IPS-18c (cell line): ENCODE results near the gene DVL2.
A peak's percentile ranks its signal among the peaks of the same experiment; 100 is the strongest.

Source experiments
- H3K4me3 ChIP-seq: 2 replicates; pipeline ENCODE4 v1.7.0; 2013; ENCODE audit warnings: low read depth, mild to moderate bottlenecking, low read length, moderate library complexity; ENCODE audit not compliant: insufficient read depth
- H3K9me3 ChIP-seq: one replicate; pipeline ENCODE4 v1.6.1; 2013; ENCODE audit warnings: mild to moderate bottlenecking, low read length, moderate library complexity; ENCODE audit not compliant: control insufficient read depth, insufficient read depth

The DVL2 gene

DNA sequence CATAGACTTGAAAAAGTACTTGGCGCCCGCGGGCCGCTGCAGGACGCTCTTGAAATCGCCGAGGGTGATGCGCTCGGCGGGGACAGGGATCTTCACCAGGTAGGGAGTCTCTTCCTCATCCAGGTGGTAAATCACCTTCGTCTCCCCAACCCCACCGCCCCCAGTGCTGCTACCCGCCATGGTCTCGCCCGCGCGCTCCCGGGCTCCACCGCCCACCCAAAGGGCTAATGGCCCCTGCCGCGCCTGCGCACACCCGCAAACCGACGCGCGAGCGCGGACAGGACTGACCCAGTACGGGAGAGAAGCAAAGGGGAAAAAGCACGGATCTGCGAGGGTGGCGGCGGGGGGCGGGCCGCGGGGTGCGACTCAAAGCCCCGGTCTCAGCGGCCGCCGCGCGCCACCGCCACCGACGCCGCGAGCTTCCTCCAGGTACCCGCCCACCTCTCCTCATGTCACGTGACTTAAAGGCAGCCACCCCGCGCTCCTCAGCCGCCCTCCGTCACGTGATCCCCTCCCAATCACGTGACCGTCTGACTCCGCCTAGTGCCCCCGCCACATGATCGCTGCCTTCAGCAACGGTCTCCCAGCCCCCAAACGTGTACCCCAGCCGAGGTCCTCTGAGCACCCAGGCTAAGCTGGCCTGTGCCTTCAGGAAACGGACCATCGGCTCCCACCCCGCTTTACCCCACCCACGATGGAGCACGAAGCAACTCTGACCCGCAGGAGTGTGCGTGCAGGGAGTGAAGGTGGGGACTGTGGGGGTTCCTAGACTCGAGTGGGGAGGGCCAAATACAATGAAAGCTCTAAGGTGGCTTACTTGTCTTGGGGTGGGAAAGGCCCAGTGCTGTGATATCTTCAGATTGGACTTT is at the start of gene DVL2:
Gene DVL2 (minus strand): TSS at position 435 of the 869 bp plus-strand sequence. CDS start 255 bp downstream, at position 180.
- Histone ChIP-seq H3K4me3 (peak within 1 kb of the TSS; percentile 82), H3K9me3 (no peaks in the 10 kb centered on the region)

DNA sequence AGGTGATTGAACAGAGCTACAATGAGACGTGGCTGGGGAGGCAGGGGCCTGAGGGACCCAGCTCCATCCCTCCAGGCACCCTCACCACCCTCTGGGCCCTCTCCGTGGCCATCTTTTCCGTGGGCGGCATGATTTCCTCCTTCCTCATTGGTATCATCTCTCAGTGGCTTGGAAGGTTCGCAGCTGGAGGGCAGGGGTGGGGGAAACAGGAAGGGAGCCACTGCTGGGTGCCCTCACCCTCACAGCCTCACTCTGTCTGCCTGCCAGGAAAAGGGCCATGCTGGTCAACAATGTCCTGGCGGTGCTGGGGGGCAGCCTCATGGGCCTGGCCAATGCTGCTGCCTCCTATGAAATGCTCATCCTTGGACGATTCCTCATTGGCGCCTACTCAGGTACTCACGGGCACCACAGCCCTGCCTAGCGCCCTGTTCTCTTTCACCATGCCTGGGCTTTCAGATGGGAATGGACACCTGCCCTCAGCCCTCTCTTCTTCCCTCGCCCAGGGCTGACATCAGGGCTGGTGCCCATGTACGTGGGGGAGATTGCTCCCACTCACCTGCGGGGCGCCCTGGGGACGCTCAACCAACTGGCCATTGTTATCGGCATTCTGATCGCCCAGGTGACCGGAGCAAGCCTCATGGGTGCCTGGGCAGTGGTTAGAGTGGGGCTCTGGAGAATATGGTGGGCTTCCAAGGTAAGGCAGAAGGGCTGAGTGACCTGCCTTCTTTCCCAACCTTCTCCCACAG is 49.3 kb upstream of the DVL2 start:
- H3K9me3 ChIP-seq, result no peaks in the 10 kb centered on the region
- no peak overlapping the region for H3K4me3 ChIP-seq

GRCh38 chr17:7282752-7283321 is 48.5 kb upstream of the DVL2 start:
- Histone ChIP-seq H3K4me3 (peak overlapping the region; percentile 81; the same call in 1 of the 2 replicates), H3K9me3 (no peaks in the 10 kb centered on the region)

- no peaks in the 10 kb centered on the region for H3K9me3 ChIP-seq
- peak overlapping the region; percentile 81 for H3K4me3 ChIP-seq
Observed at GRCh38 chr17:7281953-7282751, 47.8 kb upstream of the DVL2 start.

GRCh38 chr17:7281074-7281952 is 47.0 kb upstream of the DVL2 start, which contains the start of gene SLC2A4:
Gene SLC2A4, plus strand, starts transcription at chr17:7281718. Its CDS starts 217 bp downstream, at chr17:7281935.
- Histone ChIP-seq H3K9me3 (no peaks in the 10 kb centered on the region), H3K4me3 (peak within 1 kb of the TSS; percentile 81)

- H3K4me3 ChIP-seq, result peak overlapping the region; percentile 50; the same call in 1 of the 2 replicates
- H3K9me3 ChIP-seq, result no peaks in the 10 kb centered on the region
Observed at GRCh38 chr17:7280519-7281073, 46.3 kb upstream of the DVL2 start.

GRCh38 chr17:7279448-7279847 is 45.1 kb upstream of the DVL2 start:
- Histone ChIP-seq H3K4me3 (no peak overlapping the region), H3K9me3 (no peaks in the 10 kb centered on the region)

GRCh38 chr17:7266784-7267183 is 32.5 kb upstream of the DVL2 start:
- Histone ChIP-seq H3K9me3 (peaks cover 2% of the 10 kb centered on the region), H3K4me3 (no peak overlapping the region)

DNA sequence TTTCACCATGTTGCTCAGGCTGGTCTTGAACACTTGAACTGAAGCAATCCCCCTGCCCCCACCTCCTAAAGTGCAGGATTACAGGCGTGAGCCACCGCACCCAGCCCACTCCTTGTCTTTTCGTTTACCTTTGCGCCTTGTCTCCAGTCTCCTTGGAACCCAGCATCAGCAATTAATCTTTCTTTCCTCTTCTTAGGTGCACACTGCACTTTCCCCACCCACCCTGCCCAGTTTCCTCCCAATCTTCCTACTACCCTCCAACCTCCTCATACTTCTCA is 29.4 kb upstream of the DVL2 start:
- peak overlapping the region; percentile 91; the same call in 1 of the 2 replicates for H3K4me3 ChIP-seq
- peaks cover 2% of the 10 kb centered on the region for H3K9me3 ChIP-seq

- peak overlapping the region; percentile 91 for H3K4me3 ChIP-seq
- peaks cover 2% of the 10 kb centered on the region for H3K9me3 ChIP-seq
Observed at GRCh38 chr17:7262935-7263800, 28.9 kb upstream of the DVL2 start.

- peak within 1 kb of the TSS; percentile 91 for H3K4me3 ChIP-seq
- H3K9me3 ChIP-seq, result peaks cover 2% of the 10 kb centered on the region
Observed at GRCh38 chr17:7262192-7262934, 28.0 kb upstream of the DVL2 start, which contains the start of gene CLDN7. Gene CLDN7, minus strand, starts transcription at chr17:7262478. Its CDS starts 435 bp downstream, at chr17:7262043.

- Histone ChIP-seq H3K4me3 (peak overlapping the region; percentile 91), H3K9me3 (peaks cover 2% of the 10 kb centered on the region)
Observed at GRCh38 chr17:7261379-7262191, 27.3 kb upstream of the DVL2 start.

GRCh38 chr17:7260651-7261378 is 26.5 kb upstream of the DVL2 start:
- Histone ChIP-seq H3K4me3 (peak overlapping the region; percentile 91), H3K9me3 (peaks cover 2% of the 10 kb centered on the region)
